GM12801 (cell line): ENCODE measurements around the gene SLC22A23.

Experiments
- TF ChIP-seq, protein P1 (sequence below): IDR thresholded peaks from one replicate; pipeline ENCODE4 v1.5.1; 2011; ENCODE audit warnings: control low read depth; ENCODE audit not compliant: insufficient read length; ENCODE audit errors: extremely low read depth

The SLC22A23 gene

GRCh38 chr6:3376064-3376463 is 80.8 kb downstream of the SLC22A23 start:
- TF ChIP-seq, protein P1, sequence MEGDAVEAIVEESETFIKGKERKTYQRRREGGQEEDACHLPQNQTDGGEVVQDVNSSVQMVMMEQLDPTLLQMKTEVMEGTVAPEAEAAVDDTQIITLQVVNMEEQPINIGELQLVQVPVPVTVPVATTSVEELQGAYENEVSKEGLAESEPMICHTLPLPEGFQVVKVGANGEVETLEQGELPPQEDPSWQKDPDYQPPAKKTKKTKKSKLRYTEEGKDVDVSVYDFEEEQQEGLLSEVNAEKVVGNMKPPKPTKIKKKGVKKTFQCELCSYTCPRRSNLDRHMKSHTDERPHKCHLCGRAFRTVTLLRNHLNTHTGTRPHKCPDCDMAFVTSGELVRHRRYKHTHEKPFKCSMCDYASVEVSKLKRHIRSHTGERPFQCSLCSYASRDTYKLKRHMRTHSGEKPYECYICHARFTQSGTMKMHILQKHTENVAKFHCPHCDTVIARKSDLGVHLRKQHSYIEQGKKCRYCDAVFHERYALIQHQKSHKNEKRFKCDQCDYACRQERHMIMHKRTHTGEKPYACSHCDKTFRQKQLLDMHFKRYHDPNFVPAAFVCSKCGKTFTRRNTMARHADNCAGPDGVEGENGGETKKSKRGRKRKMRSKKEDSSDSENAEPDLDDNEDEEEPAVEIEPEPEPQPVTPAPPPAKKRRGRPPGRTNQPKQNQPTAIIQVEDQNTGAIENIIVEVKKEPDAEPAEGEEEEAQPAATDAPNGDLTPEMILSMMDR, result no peak

- TF ChIP-seq, protein P1, result no peak
Observed at GRCh38 chr6:3373597-3374203, 83.2 kb downstream of the SLC22A23 start.

GRCh38 chr6:3372912-3373554 is 83.8 kb downstream of the SLC22A23 start:
- TF ChIP-seq, protein P1, result no peak

GRCh38 chr6:3372184-3372846 is 84.5 kb downstream of the SLC22A23 start:
- TF ChIP-seq, protein P1, result no peak

GRCh38 chr6:3371222-3371949 is 85.5 kb downstream of the SLC22A23 start:
- TF ChIP-seq, protein P1, result no peak

DNA sequence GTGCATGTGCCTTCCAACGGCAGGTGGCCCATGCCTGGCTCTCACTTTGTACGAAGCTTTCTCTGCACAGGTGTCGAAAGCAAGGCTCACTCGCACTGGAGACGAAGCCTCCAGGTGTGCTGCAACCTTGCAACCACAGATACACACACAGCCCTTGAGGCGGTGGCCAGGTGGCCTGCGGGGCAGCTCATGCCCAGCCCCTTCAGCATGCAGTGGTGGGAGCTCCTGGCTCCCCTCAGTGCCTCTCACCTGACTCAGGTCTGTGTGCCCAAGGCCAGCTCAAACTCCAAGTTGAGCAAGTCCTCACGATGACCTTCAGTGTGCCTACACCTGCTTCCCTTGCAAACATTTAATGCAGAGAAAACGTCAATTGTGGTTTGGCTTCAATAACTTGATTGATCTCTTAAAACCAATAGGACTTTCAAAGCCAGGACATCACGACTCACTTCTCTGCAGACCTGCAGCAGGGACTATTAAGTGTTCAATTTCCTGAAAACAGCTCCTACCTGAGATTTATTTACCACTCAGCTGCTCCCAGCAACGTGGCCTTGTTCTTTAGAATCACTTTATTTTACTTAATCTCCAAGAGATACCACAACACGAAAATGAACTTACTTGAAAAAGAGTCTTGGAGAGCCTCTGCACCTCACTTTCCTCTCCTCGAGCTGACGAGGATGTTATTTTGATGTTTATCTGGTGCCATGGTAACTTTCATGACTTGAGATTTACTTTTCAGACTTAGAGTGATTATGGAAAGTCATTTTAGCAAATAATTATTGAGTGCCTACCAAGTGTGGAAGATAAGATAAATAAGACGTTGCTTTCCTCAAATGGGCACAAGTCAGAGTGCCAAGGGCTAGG is 86.3 kb downstream of the SLC22A23 start:
- TF ChIP-seq, protein P1, result no peak
